HepG2 (cell line): ENCODE data around the gene GNAT2. TPM values are rescaled to one million over a fixed set of nuclear protein-coding genes. Genes with fewer than 3 reads are reported as not detected.
A peak's percentile ranks its signal among the peaks of the same experiment; 100 is the strongest.

Source experiments
- ATAC-seq: fragments of 200-7000 bp; cut with Tn5 transposase; 3 replicates; pipeline ENCODE4 v1.9.1; 2020; ENCODE audit warnings: mild to moderate bottlenecking, moderate library complexity
- BruUV-seq: library from RNA; stranded (reverse); fragments of 400-500 nt; replicated peaks from 2 replicates; lab custom pipeline; 2021; lab: Mats Ljungman, UMichigan
- CTCF ChIA-PET: fragments of 300-600 bp; formaldehyde crosslinking; extraction: SDS; loops from one replicate; lab custom pipeline; 2021; ENCODE audit warnings: low total read pairs, inconsistent platforms, low intra/inter-chr PET ratio; lab: Yijun Ruan, JAX
- POLR2A ChIA-PET: fragments of 350-600 bp; sonication (Branson Sonifier 250); formaldehyde crosslinking; loops from one replicate; lab custom pipeline; 2020; ENCODE audit warnings: antibody characterized with exemption, inconsistent platforms; lab: Yijun Ruan, JAX
- DNase-seq: peaks from one replicate; pipeline ENCODE4 v3.0.0-alpha.2; 2015; ENCODE audit warnings: low spot score
- FAIRE-seq: peaks from 3 replicates; lab custom pipeline; 2011; peaks lifted over from hg19 to GRCh38; lab: Jason Lieb, UNC
- H2AFZ ChIP-seq: one replicate; pipeline ENCODE4 v1.6.1; 2011; ENCODE audit warnings: low read length, inconsistent platforms
- H3K27ac ChIP-seq: fragments of 300-600 bp; 3 replicates; pipeline ENCODE4 v1.8.0; 2011; ENCODE audit warnings: mixed run types, mild to moderate bottlenecking, mixed read lengths, low read length, inconsistent platforms; ENCODE audit not compliant: insufficient read depth; ENCODE audit errors: extremely low read length
- H3K27me3 ChIP-seq, 2 experiments: fragments of 200-600 bp in 1 of 2; 2 replicates in 1 of 2; 3 replicates in 1 of 2; pipeline versions ENCODE4 v1.6.0 to v1.8.0; 2011; ENCODE audit warnings: low read length in 2 of 2, mild to moderate bottlenecking in 2 of 2, moderate library complexity in 2 of 2, inconsistent platforms in 1 of 2; ENCODE audit not compliant: insufficient read depth in 2 of 2, control insufficient read depth in 1 of 2
- H3K36me3 ChIP-seq, 2 experiments: fragments of 200-600 bp in 1 of 2; replicated peaks in 1 of 2; 2 replicates in 1 of 2; 3 replicates in 1 of 2; pipeline versions ENCODE4 v1.5.1 to v1.8.0; 2011; ENCODE audit warnings: low read length in 2 of 2, inconsistent platforms in 1 of 2; ENCODE audit not compliant: insufficient read depth in 2 of 2, control insufficient read depth in 1 of 2
- H3K4me1 ChIP-seq: 2 replicates; pipeline ENCODE4 v1.5.1; 2012; ENCODE audit warnings: low read length, inconsistent platforms; ENCODE audit not compliant: insufficient read depth
- H3K4me2 ChIP-seq: 2 replicates; pipeline ENCODE4 v1.6.0; 2011; ENCODE audit warnings: low read depth, low read length, inconsistent platforms
- H3K4me3 ChIP-seq, 3 experiments: fragments of 200-600 bp in 1 of 3; sonication (generic), shearing (Covaris generic) in 1 of 3; replicated peaks in 1 of 3; 2 replicates each; pipeline ENCODE4 v1.5.1; 2011 to 2016; ENCODE audit warnings: low read length in 3 of 3, inconsistent platforms in 2 of 3, low read depth in 2 of 3, mild to moderate bottlenecking in 2 of 3, control low read depth in 1 of 3, mixed read lengths in 1 of 3; ENCODE audit not compliant: insufficient read depth in 1 of 3
- H3K79me2 ChIP-seq: one replicate; pipeline ENCODE4 v1.6.1; 2011; ENCODE audit warnings: low read length, inconsistent platforms; ENCODE audit not compliant: insufficient read depth
- H3K9ac ChIP-seq: 2 replicates; pipeline ENCODE4 v1.6.0; 2011; ENCODE audit warnings: mild to moderate bottlenecking, low read depth, low read length, inconsistent platforms; ENCODE audit not compliant: insufficient read depth
- H3K9me3 ChIP-seq: 2 replicates; pipeline ENCODE4 v1.5.1; 2012; ENCODE audit warnings: mild to moderate bottlenecking, low read length
- H4K20me1 ChIP-seq: 2 replicates; pipeline ENCODE4 v1.6.0; 2011; ENCODE audit warnings: inconsistent platforms, mild to moderate bottlenecking, low read length, moderate library complexity; ENCODE audit not compliant: insufficient read depth
- DPF2 ChIP-seq: sonication (generic); formaldehyde crosslinking; IDR thresholded peaks from 2 replicates; pipeline ENCODE4 v1.4.0; 2020; ENCODE audit warnings: mild to moderate bottlenecking, low read depth, missing genetic modification reagents, borderline replicate concordance
- FOXA3 ChIP-seq: IDR thresholded peaks from 2 replicates; pipeline ENCODE4 v1.6.1; 2016; ENCODE audit warnings: missing genetic modification reagents, missing compliant biosample characterization
- FOXJ3 ChIP-seq: sonication (generic); formaldehyde crosslinking; IDR thresholded peaks from 2 replicates; pipeline ENCODE4 v1.4.0; 2020; ENCODE audit warnings: missing genetic modification reagents, mild to moderate bottlenecking, borderline replicate concordance
- HOXA9 ChIP-seq: sonication (generic); formaldehyde crosslinking; IDR thresholded peaks from 2 replicates; pipeline ENCODE4 v1.8.1; 2022; ENCODE audit warnings: missing genetic modification reagents, mild to moderate bottlenecking, moderate library complexity, borderline replicate concordance
- JARID2 ChIP-seq: sonication (generic); formaldehyde crosslinking; IDR thresholded peaks from 2 replicates; pipeline ENCODE4 v1.8.1; 2023; ENCODE audit warnings: missing genetic modification reagents, inconsistent platforms; ENCODE audit not compliant: insufficient replicate concordance
- RARG ChIP-seq: sonication (generic); formaldehyde crosslinking; IDR thresholded peaks from 2 replicates; pipeline ENCODE4 v1.4.0; 2020; ENCODE audit warnings: low read depth, mild to moderate bottlenecking, missing genetic modification reagents
- REL ChIP-seq: sonication (generic); formaldehyde crosslinking; conservative IDR thresholded peaks from 2 replicates; pipeline ENCODE4 v1.8.0; 2022; ENCODE audit warnings: mild to moderate bottlenecking, missing genetic modification reagents, moderate library complexity
- RERE ChIP-seq: IDR thresholded peaks from 2 replicates; pipeline ENCODE4 v1.6.1; 2016; ENCODE audit warnings: low read depth, missing genetic modification reagents, missing compliant biosample characterization
- SP140L ChIP-seq: sonication (generic); formaldehyde crosslinking; IDR thresholded peaks from 2 replicates; pipeline ENCODE4 v1.4.0; 2020; ENCODE audit warnings: missing genetic modification reagents, borderline replicate concordance
- TARDBP ChIP-seq: sonication (generic); formaldehyde crosslinking; IDR thresholded peaks from 2 replicates; pipeline ENCODE4 v1.8.0; 2022; ENCODE audit warnings: mild to moderate bottlenecking, missing genetic modification reagents
- TBX2 ChIP-seq: sonication (generic); formaldehyde crosslinking; IDR thresholded peaks from 2 replicates; pipeline ENCODE4 v1.5.0; 2020; ENCODE audit warnings: missing genetic modification reagents, mild to moderate bottlenecking, borderline replicate concordance
- TCF7 ChIP-seq: sonication (generic); IDR thresholded peaks from 2 replicates; pipeline ENCODE4 v1.6.1; 2016; ENCODE audit warnings: antibody characterized with exemption, low read depth
- TEAD2 ChIP-seq: sonication (generic); formaldehyde crosslinking; IDR thresholded peaks from 2 replicates; pipeline ENCODE4 v1.9.0; 2021; ENCODE audit warnings: missing genetic modification reagents
- ZHX1 ChIP-seq: sonication (generic); formaldehyde crosslinking; IDR thresholded peaks from 2 replicates; pipeline ENCODE4 v1.8.1; 2022; ENCODE audit warnings: low read depth, mild to moderate bottlenecking, missing genetic modification reagents
- ZNF841 ChIP-seq: sonication (generic); formaldehyde crosslinking; IDR thresholded peaks from 2 replicates; pipeline ENCODE4 v1.8.1; 2023; ENCODE audit warnings: missing genetic modification reagents, borderline replicate concordance
- WGBS: methylation state at CpG from one replicate; pipeline ENCODE4 v1.1.6; 2017; ENCODE audit warnings: low lambda C conversion rate; 5-methylcytosine and 5-hydroxymethylcytosine counted together
- in situ Hi-C: cut with HindIII; loops from 2 replicates; pipeline ENCODE4 v1.10.0; 2017; ENCODE audit warnings: low pct_unique_long_range_greater_than_20kb; ENCODE audit not compliant: extremely low pct_ligation_motif_present
- intact Hi-C: fragments of 100-400 bp; cut with micrococcal nuclease; formaldehyde crosslinking; loops from one replicate; pipeline ENCODE4 v1.10.0; 2022; ENCODE audit not compliant: unreplicated experiment
- polyA plus RNA-seq, 8 experiments: library from polyadenylated mRNA; depleted of rRNA in 3 of 8; stranded (reverse) in 7 of 8; unstranded in 1 of 8; fragments of >200 nt; fragmentation: Illumina TruSeq in 4 of 8; extraction: Trizol in 4 of 8; gene quantifications; 2 replicates each; pipeline versions ENCODE4 v1.2.1 to v1.2.3, GENCODE V29; 2011 to 2016; ENCODE audit warnings: low read depth in 4 of 8, missing spikeins in 1 of 8, mixed read lengths in 1 of 8; ENCODE audit not compliant: insufficient read depth in 1 of 8
- total RNA-seq, 5 experiments: library from RNA; depleted of rRNA; stranded (reverse); fragments of >200 nt; fragmentation: Illumina TruSeq; extraction: Trizol; gene quantifications; 2 replicates each; pipeline ENCODE4 v1.2.3, GENCODE V29; 2016; ENCODE audit warnings: low read depth in 1 of 5

GNAT2 gene
- total and polyA plus RNA-seq, 2 of the 13 experiments (the other 11 are each of a cell fraction or from before 2014, with no cell fraction given), result 0.08 to 0.20 TPM

GRCh38 chr1:109589177-109589576 is 30.2 kb downstream of the GNAT2 start (continued):
- TF ChIP-seq RERE (CRISPR knock-in tag), result 0 out of 2 replicates have a peak, but pooled peaks have one; percentile 25
- peak; percentile 51; the same call in 1 of the 2 replicates for TF ChIP-seq FOXJ3 (CRISPR knock-in tag)

GRCh38 chr1:109586055-109586454 is 33.4 kb downstream of the GNAT2 start:
- no peak overlapping the region for H2AFZ ChIP-seq
- no peaks in the 10 kb centered on the region for H3K79me2 ChIP-seq
- intact Hi-C loops (loop anchor here (5.0 kb wide), 1 partner anchor 39 kb away; the partner anchor contains the start of gene GNAI3), in situ Hi-C loops (no loop called here)
- H3K36me3 ChIP-seq, result peaks cover 14 to 38% of the 10 kb centered on the region in 2 experiments
- peak; percentile 61 for DNase-seq
- ChIA-PET CTCF (no interaction called here), POLR2A (no interaction called here)
- peak overlapping the region; percentile 54 for H3K27ac ChIP-seq
- WGBS, result 24% methylated on average over 3 of the region's 3 CpGs
- H3K9ac ChIP-seq, result no peak overlapping the region
- no peaks in the 10 kb centered on the region for H3K9me3 ChIP-seq
- peak; percentile 77 for FAIRE-seq
- peak; percentile 90 for ATAC-seq
- no TSS peak for BruUV-seq
- H3K27me3 ChIP-seq, result no peaks in the 10 kb centered on the region; a peak in 1 of 5 replicates
- H3K4me1 ChIP-seq, result peaks cover 54% of the 10 kb centered on the region
- H3K4me3 ChIP-seq, result no peak overlapping the region
- H4K20me1 ChIP-seq, result no peaks in the 10 kb centered on the region
- peak overlapping the region; percentile 23; the same call in 1 of the 2 replicates for H3K4me2 ChIP-seq
- TF ChIP-seq JARID2 (CRISPR knock-in tag) (no peak), HOXA9 (no peak), TCF7 (peak; percentile 50; the same call in 1 of the 2 replicates), ZNF841 (no peak), TBX2 (CRISPR knock-in tag) (peak; percentile 93), SP140L (CRISPR knock-in tag) (no peak), RARG (CRISPR knock-in tag) (no peak), DPF2 (CRISPR knock-in tag) (peak; percentile 84; the same call in 1 of the 2 replicates), FOXA3 (CRISPR knock-in tag) (peak; percentile 34), TARDBP (CRISPR knock-in tag) (peak; percentile 54; the same call in 1 of the 2 replicates), TEAD2 (CRISPR knock-in tag) (no peak), REL (CRISPR knock-in tag) (no peak), ZHX1 (no peak)
